ENCODE data around the gene ZRANB3. TPM values are rescaled to one million over a fixed set of nuclear protein-coding genes. Genes with fewer than 3 reads are reported as not detected.
"Not testable (repeated sequence)": the region's sequence is repeated elsewhere in the genome, so short reads cannot be mapped to it uniquely, and the experiment has no call there.

Gene ZRANB3
- total and polyA plus RNA-seq, 2 of the 13 experiments (the other 11 are each of a cell fraction or from before 2014, with no cell fraction given): 5.8 to 25.2 TPM

DNA sequence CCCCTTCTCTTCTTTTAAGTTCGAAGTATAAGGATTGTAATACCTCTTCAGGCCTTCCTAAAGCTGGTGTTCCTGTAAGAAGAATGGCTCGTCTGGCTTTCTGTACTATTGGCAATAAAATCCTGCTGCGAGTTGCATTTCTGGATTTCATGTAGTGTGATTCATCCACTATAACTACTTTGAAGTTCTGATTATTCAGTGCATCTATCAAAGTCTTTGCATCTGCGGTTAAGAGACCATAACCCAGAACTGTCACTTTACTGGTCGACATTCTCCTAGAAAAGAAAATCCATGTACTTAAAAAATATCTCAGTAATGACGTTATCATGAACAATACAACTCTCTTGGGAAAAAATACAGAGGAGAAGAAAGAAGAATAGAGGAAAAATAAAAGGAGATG lies 181.1 kb downstream of the ZRANB3 start (continued):
- TF ChIP-seq ZBTB37 (CRISPR knock-in tag; IDR thresholded peaks at IDR 0.05) (no peak), ZNF260 (CRISPR knock-in tag; IDR thresholded peaks at IDR 0.05; ENCODE audit: borderline replicate concordance, low read depth) (no peak), MAFF (IDR thresholded peaks at IDR 0.05; ENCODE audit: low read depth, low read length) (no peak), PRMT3 (CRISPR knock-in tag; IDR thresholded peaks at IDR 0.05; ENCODE audit: borderline replicate concordance, low read depth) (no peak), FUBP1 (CRISPR knock-in tag; IDR thresholded peaks at IDR 0.05; ENCODE audit: borderline replicate concordance) (no peak), RCOR2 (CRISPR knock-in tag; IDR thresholded peaks at IDR 0.05) (no peak), NFATC3 (CRISPR knock-in tag; IDR thresholded peaks at IDR 0.05) (no peak), FOXJ3 (CRISPR knock-in tag; IDR thresholded peaks at IDR 0.05; ENCODE audit: borderline replicate concordance) (no peak), CENPT (CRISPR knock-in tag; IDR thresholded peaks at IDR 0.05; ENCODE audit: low read depth) (no peak)

DNA sequence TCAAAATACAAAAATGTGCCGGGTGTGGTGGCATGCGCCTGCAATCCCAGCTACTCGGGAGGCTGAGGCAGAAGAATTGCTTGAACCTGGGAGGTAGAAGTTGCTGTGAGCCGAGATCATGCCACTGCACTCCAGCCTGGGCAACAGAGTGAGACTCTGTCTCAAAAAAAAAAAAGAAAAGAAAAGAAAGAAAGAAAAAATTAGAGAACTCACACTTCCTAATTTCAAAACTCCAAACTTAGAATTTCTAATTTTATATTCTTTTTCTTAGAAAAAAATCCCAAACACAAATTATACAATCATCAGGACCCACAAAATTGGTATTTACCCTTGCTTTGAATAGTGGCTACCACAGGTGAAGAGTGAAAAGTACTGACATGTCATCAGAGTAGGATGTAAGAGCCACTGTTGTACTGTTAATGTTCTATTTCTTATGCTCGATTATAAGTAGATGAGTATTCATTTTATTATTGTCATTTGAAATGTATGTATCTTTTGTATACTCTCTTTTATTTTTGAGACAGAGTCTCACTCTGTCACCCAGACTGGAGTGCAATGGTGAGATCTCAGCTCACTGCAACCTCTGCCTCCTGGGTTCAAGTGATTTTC lies 182.8 kb downstream of the ZRANB3 start:
- FAIRE-seq; H3K4me3 ChIP-seq (replicated peaks in 1 of 3; ENCODE audit: insufficient read depth in 1 of 3, low read depth in 2 of 3, low read length in 3 of 3); H3K27ac ChIP-seq (ENCODE audit: extremely low read length, insufficient read depth, low read length); BruUV-seq (replicated peaks); H3K4me1 ChIP-seq (ENCODE audit: insufficient read depth, low read length); H3K9ac ChIP-seq (ENCODE audit: insufficient read depth, low read depth, low read length); H2AFZ ChIP-seq (ENCODE audit: low read length); CTCF ChIA-PET (ENCODE audit: low intra/inter-chr PET ratio, low total read pairs); POLR2A ChIA-PET; H3K9me3 ChIP-seq (ENCODE audit: low read length); H3K4me2 ChIP-seq (ENCODE audit: low read depth, low read length); DNase-seq (ENCODE audit: low spot score); ATAC-seq; H3K79me2 ChIP-seq (ENCODE audit: insufficient read depth, low read length); in situ Hi-C loops (cut with HindIII; ENCODE audit: extremely low pct_ligation_motif_present, low pct_unique_long_range_greater_than_20kb); H3K27me3 ChIP-seq (ENCODE audit: control insufficient read depth in 1 of 2, insufficient read depth in 2 of 2, low read length in 2 of 2); intact Hi-C loops (cut with micrococcal nuclease; ENCODE audit: unreplicated experiment); H4K20me1 ChIP-seq (ENCODE audit: insufficient read depth, low read length): not testable (repeated sequence)
- 97% methylated on average over 5 of the region's 5 CpGs for WGBS (ENCODE audit: low lambda C conversion rate)
- H3K36me3 ChIP-seq (replicated peaks in 1 of 2; ENCODE audit: control insufficient read depth in 1 of 2, insufficient read depth in 2 of 2, low read length in 2 of 2): peaks cover 1 to 10% of the 10 kb centered on the region in 2 experiments; a peak in 4 of 5 replicates

Measured in HepG2 (cell line).